Neural cell (in vitro differentiated cells): ENCODE data around the gene LHFPL5.

Experiments used
- CTCF ChIP-seq: fragments of 450-650 bp; IDR thresholded peaks from 2 replicates; pipeline ENCODE4 v1.5.1; 2014; ENCODE audit warnings: antibody characterized with exemption, mild to moderate bottlenecking, moderate library complexity; ENCODE audit not compliant: poor library complexity, severe bottlenecking
- EP300 ChIP-seq: fragments of 450-650 bp; conservative IDR thresholded peaks from 2 replicates; pipeline ENCODE4 v1.6.1; 2014; ENCODE audit warnings: antibody characterized with exemption, mild to moderate bottlenecking, moderate library complexity; ENCODE audit not compliant: poor library complexity, severe bottlenecking
- SMC3 ChIP-seq: fragments of 450-650 bp; conservative IDR thresholded peaks from 2 replicates; pipeline ENCODE4 v1.6.1; 2014; ENCODE audit warnings: antibody characterized with exemption, mild to moderate bottlenecking, moderate library complexity; ENCODE audit not compliant: poor library complexity
- TAF1 ChIP-seq: IDR thresholded peaks from 2 replicates; pipeline ENCODE4 v1.6.1; 2012; ENCODE audit warnings: low read depth
- TF ChIP-seq, protein P1 (sequence below): IDR thresholded peaks from 2 replicates; pipeline ENCODE4 v1.6.1; 2012; ENCODE audit warnings: borderline replicate concordance

DNA sequence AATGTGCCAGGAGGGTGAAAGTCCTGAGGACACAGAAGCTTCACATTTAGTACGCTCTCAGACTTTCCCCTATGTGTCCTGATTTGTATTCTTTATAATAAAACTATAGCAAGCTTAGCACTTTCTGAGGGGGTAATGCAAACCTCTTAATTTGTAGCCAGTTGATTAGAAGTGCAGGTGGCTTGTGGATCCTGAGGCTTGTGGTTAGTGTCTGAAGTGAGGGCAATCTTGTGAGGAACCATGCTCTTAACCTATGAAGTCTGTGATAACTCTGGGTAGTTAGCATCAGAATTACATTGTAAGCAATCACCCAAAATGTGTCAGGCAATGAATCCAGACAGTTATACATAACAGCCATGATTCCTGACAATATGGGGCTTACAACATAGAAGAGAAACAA lies 51.1 kb downstream of the LHFPL5 start:
- TF ChIP-seq CTCF (no peak), SMC3 (no peak), EP300 (no peak), TAF1 (no peak)
- TF ChIP-seq, protein P1, sequence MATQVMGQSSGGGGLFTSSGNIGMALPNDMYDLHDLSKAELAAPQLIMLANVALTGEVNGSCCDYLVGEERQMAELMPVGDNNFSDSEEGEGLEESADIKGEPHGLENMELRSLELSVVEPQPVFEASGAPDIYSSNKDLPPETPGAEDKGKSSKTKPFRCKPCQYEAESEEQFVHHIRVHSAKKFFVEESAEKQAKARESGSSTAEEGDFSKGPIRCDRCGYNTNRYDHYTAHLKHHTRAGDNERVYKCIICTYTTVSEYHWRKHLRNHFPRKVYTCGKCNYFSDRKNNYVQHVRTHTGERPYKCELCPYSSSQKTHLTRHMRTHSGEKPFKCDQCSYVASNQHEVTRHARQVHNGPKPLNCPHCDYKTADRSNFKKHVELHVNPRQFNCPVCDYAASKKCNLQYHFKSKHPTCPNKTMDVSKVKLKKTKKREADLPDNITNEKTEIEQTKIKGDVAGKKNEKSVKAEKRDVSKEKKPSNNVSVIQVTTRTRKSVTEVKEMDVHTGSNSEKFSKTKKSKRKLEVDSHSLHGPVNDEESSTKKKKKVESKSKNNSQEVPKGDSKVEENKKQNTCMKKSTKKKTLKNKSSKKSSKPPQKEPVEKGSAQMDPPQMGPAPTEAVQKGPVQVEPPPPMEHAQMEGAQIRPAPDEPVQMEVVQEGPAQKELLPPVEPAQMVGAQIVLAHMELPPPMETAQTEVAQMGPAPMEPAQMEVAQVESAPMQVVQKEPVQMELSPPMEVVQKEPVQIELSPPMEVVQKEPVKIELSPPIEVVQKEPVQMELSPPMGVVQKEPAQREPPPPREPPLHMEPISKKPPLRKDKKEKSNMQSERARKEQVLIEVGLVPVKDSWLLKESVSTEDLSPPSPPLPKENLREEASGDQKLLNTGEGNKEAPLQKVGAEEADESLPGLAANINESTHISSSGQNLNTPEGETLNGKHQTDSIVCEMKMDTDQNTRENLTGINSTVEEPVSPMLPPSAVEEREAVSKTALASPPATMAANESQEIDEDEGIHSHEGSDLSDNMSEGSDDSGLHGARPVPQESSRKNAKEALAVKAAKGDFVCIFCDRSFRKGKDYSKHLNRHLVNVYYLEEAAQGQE: no peak
